ENCODE measurements around the gene LRBA.

DNA sequence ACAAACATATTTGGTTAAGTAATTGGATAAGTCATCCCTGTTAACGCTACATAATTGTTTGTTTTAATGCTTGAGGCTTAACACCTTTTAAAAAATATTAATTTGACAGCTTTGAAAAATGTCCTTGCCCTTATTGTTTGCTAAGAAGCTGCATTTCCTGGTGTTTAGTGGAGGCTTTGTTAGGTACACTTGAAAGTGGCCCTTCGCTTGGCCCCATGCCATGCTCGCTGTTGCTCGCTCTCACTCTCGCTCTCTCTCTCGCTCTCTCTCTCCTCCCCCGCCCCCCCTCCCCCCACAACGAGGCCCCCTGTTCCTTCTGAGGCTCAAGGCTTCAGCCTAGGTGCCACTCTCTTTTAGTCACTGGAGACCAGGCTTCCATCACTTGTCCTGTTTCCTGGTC is 797.3 kb downstream of the LRBA start:
- no peak for TF ChIP-seq POLR2A (IDR thresholded peaks at IDR 0.05; ENCODE audit: low read depth)
- no peak for TF ChIP-seq CTCF (IDR thresholded peaks at IDR 0.05)
- TF ChIP-seq EP300 (IDR thresholded peaks at IDR 0.05) = no peak
- no peak for TF ChIP-seq POLR2AphosphoS5 (IDR thresholded peaks at IDR 0.05)
